Skeletal muscle tissue (tissue), 4 donors: ENCODE results near the gene PRICKLE1. TPM values are rescaled to one million over a fixed set of nuclear protein-coding genes. Genes with fewer than 3 reads are reported as not detected.

Source experiments
- H3K27ac ChIP-seq: one replicate; pipeline ENCODE4 v1.7.0; 2013; ENCODE audit warnings: mild to moderate bottlenecking, low read depth, low read length, inconsistent platforms
- H3K27me3 ChIP-seq, 3 donors: one replicate each; pipeline ENCODE4 v1.7.0; 2013; ENCODE audit warnings: low read length in 3 of 3; ENCODE audit not compliant: control insufficient read depth in 3 of 3, insufficient read depth in 3 of 3
- H3K36me3 ChIP-seq, 3 donors: one replicate each; pipeline ENCODE4 v1.7.0; 2013; ENCODE audit warnings: low read length in 3 of 3; ENCODE audit not compliant: control insufficient read depth in 3 of 3, insufficient read depth in 3 of 3
- H3K4me1 ChIP-seq, 3 donors: one replicate each; pipeline ENCODE4 v1.7.0; 2013; ENCODE audit warnings: low read length in 3 of 3, mild to moderate bottlenecking in 3 of 3; ENCODE audit not compliant: control insufficient read depth in 3 of 3, insufficient read depth in 3 of 3
- H3K4me3 ChIP-seq, 3 donors: one replicate each; pipeline ENCODE4 v1.7.0; 2013; ENCODE audit warnings: low read length in 3 of 3
- H3K9ac ChIP-seq, 3 donors: one replicate each; pipeline ENCODE4 v1.7.0; 2013; ENCODE audit warnings: low read length in 3 of 3, mild to moderate bottlenecking in 3 of 3, moderate library complexity in 2 of 3, low read depth in 1 of 3
- H3K9me3 ChIP-seq, 3 donors: one replicate each; pipeline ENCODE4 v1.7.0; 2013; ENCODE audit warnings: low read length in 3 of 3; ENCODE audit not compliant: control insufficient read depth in 3 of 3
- total RNA-seq: library from RNA; depleted of rRNA; stranded (reverse); fragments of >200 nt; gene quantifications from one replicate; pipeline ENCODE4 v1.2.3, GENCODE V29; 2014
- donor health status: Osteomylitis.

Gene PRICKLE1
- total RNA-seq, 1 donor from 2014 or later, result 27.1 TPM

DNA sequence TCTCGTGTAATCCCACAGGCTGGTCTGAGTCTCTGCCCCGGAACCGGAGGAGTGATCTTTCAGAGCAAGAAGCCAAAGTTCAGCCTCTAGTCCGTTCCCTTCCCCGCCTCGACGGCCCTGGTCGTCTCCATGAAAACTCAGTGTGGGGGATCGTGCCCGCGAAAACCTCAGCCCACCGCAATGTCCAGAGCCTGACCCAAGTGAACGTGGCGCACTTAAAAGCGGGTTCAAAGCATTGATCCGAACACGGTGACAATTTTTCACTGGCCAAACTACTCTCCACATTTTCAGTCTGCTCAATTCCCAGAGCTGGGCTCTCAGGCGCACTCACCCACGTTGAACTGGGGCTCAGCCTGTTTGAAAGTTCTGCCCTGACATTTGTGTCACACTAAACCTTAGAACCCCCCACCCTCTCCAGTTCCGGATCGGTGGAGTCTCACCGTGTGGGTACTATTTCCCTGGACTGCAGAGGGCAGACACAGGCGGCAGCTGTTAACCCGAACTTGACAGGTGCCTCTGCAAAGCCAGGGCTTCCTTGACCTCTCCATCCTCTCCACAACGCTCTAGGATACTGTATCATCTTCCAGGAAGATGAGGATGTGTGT is 886 bp upstream of the PRICKLE1 start:
- H3K27me3 ChIP-seq, result peaks cover 0 to 4% (median 0%) of the 10 kb centered on the region in 3 donors
- H3K9ac ChIP-seq, result peak overlapping the region; percentile 48 to 88 (median 75)
- H3K4me3 ChIP-seq, result peak overlapping the region; percentile 75 to 81 (median 76)
- peak overlapping the region; percentile 69 for H3K27ac ChIP-seq
- no peaks in the 10 kb centered on the region for H3K36me3 ChIP-seq
- no peaks in the 10 kb centered on the region for H3K9me3 ChIP-seq
- H3K4me1 ChIP-seq, result peaks cover 8 to 33% (median 21%) of the 10 kb centered on the region in 3 donors

DNA sequence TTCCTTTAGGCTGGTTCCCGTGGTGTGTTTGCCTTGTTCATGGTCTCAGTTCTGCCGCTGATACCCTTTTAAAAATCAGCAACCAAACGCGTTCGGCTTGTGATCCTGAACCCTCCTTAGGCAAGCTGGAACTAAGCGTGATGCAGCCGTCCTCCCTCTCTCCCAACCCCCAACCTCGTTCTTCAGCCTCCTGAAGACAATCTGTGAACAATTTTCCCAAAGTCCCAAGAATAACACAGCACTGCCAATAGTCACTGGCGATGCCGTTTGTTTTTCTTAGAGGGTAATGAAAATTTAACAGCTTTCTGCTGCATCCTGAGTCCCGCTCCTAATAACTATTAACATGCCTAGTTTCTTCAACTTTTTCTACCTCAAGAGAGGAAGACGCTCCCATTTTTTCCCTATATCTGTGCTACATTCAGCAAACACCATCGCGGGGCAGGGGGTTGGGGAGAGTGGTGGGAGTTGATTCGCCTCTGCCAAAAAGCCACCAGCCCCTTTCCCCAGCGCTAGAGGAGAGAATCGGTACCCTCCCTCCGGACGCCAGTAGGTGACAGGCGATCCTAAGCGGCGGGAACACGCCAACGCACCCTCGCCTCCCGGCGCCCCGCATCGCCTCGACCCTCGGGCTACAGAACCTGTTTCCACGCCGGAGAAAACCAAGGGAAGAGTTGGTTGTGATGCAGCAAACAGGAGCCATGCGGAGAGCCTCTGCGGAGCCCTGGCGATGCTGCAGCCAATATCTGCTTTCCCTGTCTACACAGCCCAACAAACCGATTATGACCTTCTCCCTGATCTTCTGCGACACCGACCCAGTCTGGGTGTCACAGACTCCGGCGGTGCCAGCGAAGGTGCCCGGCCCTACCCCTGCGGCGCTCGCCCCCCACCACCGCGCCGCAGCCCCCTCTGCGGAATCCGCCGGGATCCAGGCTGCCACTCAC is 752 bp downstream of the PRICKLE1 start:
- Histone ChIP-seq H3K4me1 (peaks cover 11 to 36% (median 26%) of the 10 kb centered on the region in 3 donors), H3K4me3 (peak overlapping the region; percentile 75 to 94 (median 84)), H3K9me3 (no peaks in the 10 kb centered on the region), H3K27me3 (peaks cover 0 to 4% (median 0%) of the 10 kb centered on the region in 3 donors), H3K36me3 (no peaks in the 10 kb centered on the region), H3K9ac (peak overlapping the region; percentile 81 to 88 (median 85)), H3K27ac (peak overlapping the region; percentile 60)

DNA sequence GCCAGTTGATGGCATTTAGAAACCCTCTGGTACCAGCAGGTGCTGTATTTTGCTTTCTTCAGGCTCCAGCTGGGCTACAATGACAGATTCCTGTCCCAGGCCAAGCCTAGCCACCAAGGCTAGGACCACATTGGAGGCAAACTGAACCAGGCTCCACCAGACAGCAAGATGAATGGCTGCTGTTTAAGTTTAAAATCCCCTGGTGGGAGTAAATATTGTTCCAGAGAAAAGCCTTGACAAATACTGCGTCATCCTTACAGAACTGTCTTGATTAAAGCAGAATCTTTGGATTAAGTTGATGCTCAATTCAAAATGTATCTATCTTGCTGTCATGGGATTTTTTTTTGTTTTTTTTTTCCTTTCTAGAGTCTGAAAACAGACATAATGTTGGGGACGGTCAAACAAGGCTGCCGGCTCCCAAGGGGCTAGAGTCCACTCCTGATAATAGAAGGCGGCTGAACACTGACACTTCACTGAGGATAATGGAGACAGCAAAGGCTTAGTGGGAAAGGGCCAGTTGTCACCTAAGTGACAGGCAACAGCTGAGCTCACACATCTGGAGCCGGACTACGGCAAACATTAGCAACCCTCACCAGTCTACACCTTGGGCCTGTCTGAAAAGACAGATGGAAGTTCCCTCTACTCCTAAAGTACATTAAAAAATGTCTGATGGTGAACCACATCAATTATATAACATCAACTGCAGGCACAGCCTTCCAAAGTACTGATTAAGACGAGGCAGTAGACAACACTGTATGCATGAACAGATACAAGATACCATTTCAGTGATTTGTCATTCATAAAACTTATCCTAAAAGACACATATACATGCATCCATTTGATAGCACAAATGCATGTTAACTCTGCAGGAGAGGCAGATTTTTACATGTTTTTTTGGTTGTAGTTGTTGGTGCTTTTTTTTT is 1.7 kb downstream of the PRICKLE1 start:
- Histone ChIP-seq H3K27me3 (peaks cover 0 to 4% (median 0%) of the 10 kb centered on the region in 3 donors), H3K4me1 (peaks cover 20 to 43% (median 28%) of the 10 kb centered on the region in 3 donors), H3K9me3 (no peaks in the 10 kb centered on the region), H3K9ac (peak overlapping the region; percentile 81 to 88 (median 85)), H3K27ac (peak overlapping the region; percentile 54), H3K4me3 (peak overlapping the region; percentile 75 to 94 (median 84)), H3K36me3 (no peaks in the 10 kb centered on the region)

DNA sequence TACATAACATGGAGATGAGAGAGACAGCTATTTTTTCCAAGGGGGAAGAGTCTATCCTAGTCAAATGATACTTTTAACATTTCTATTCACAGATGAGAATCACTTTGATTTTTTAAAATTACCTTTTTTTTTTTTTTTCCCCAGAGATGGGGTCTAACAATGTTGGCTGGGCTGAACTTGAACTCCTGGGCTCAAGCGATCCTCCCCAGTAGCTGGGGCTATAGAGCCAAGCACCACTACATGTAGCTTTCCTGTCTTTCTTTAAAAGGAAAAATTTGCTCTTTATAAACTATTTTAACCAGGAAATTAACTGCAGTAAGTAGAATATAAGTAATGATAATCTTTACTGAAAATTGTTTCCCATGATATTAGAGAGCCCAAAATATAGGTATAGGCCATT is 3.3 kb downstream of the PRICKLE1 start:
- no peak overlapping the region for H3K27ac ChIP-seq
- H3K36me3 ChIP-seq, result no peaks in the 10 kb centered on the region
- H3K9me3 ChIP-seq, result no peaks in the 10 kb centered on the region
- H3K4me1 ChIP-seq, result peaks cover 20 to 48% (median 33%) of the 10 kb centered on the region in 3 donors
- no peak overlapping the region for H3K4me3 ChIP-seq
- no peak overlapping the region for H3K9ac ChIP-seq
- peaks cover 0 to 4% (median 0%) of the 10 kb centered on the region in 3 donors for H3K27me3 ChIP-seq

DNA sequence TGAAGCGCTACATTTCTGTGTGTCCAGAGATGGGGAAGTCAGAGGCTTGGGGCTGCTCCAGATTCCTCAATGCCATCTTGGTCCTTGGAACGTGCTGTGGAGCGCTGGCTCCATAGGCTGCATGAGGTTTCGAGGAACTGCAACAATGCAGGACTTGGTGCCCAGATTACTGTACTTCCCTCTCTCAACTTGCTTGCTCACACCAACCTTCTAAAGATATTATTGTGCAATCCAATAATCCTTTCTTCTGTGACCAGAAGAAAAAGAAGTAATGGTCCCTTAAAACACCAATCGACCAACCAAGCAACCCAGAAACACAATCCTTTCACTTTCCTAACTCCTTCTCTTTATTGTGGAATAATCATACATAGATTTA is 3.7 kb downstream of the PRICKLE1 start:
- H3K9ac ChIP-seq, result no peak overlapping the region
- no peaks in the 10 kb centered on the region for H3K36me3 ChIP-seq
- peak overlapping the region in 1 of 3 donors; percentile 29 for H3K4me3 ChIP-seq
- peaks cover 20 to 46% (median 33%) of the 10 kb centered on the region in 3 donors for H3K4me1 ChIP-seq
- H3K27me3 ChIP-seq, result peaks cover 0 to 4% (median 0%) of the 10 kb centered on the region in 3 donors
- no peak overlapping the region for H3K27ac ChIP-seq
- no peaks in the 10 kb centered on the region for H3K9me3 ChIP-seq

DNA sequence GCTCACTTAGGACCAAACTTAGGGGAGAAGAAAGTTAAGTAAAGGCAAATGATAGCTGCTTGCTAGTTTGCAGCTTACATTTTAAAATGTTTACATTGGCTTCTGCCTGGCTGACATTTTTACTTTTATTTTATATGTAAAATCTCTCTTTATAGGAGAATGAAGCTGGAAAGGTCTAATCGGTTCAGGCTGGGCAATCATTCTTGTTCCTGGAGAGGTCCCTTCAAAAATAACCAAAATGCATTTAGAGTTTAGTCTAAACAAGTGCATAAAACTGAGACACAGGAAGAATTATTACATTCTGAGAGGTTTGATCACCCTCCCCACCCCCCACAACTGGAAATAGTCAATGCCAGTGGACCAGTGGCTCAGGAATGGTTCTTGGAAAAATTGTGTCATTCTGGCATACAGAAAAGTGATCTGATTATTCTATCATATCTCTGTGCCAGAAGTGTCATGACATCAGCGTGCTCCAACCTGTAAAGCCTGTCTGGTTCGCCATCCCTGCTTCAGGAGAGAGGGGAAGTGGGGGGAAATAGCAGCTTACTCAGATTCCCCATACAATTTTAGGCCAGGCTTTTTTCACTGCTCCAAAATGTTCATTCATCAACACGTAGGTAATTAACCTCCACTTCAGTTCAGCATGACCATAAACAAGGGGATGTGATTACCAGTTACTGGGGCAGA is 4.2 kb downstream of the PRICKLE1 start:
- no peak overlapping the region for H3K27ac ChIP-seq
- no peaks in the 10 kb centered on the region for H3K36me3 ChIP-seq
- no peak overlapping the region for H3K9ac ChIP-seq
- H3K27me3 ChIP-seq, result peaks cover 0 to under 1% (median 0%) of the 10 kb centered on the region in 3 donors
- no peaks in the 10 kb centered on the region for H3K9me3 ChIP-seq
- peak overlapping the region in 1 of 3 donors; percentile 29 for H3K4me3 ChIP-seq
- H3K4me1 ChIP-seq, result peaks cover 20 to 40% (median 28%) of the 10 kb centered on the region in 3 donors

DNA sequence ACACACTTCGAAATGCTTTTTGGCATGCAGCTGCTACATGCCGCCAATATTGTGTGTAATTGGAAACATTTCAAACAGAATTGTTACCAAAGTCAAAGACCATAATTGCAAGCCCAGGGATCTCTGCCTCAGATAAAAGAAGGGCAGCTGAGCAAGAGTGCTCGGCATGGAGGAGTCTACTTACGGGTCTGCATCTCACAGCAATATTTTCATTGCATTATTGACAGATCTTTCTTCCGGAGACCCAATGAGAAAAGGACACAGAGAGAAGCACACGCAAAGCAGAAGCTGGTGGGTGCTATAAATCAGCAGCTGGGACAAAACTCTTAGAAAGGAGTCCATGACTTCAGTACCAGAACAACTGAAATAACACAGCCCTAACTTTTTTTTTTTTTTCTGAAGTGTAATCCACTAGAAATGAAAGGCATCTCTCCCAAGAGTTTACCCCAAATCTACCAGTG is 4.9 kb downstream of the PRICKLE1 start:
- H3K27me3 ChIP-seq, result no peaks in the 10 kb centered on the region
- no peaks in the 10 kb centered on the region for H3K36me3 ChIP-seq
- H3K9ac ChIP-seq, result no peak overlapping the region
- no peaks in the 10 kb centered on the region for H3K9me3 ChIP-seq
- no peak overlapping the region for H3K4me3 ChIP-seq
- H3K4me1 ChIP-seq, result peaks cover 20 to 37% (median 27%) of the 10 kb centered on the region in 3 donors
- no peak overlapping the region for H3K27ac ChIP-seq

DNA sequence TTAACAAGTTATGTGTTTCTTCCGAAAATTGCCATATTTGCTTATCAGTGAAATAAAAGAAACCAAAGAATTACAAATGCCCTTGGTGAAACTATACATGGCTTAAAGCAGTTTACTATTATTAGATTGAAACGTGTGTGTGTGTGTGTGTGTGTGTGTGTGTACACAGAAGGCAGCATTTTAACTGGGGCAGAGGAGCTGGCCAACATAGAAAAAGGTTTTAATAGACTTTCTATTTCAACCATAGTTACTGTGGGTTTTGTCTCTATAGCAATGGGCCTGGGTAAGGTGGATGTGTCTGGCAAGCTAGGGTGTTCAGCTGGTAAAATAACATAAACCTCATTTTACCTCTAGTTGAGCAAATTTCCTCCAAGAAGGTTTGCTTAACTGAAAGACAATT is 6.5 kb downstream of the PRICKLE1 start:
- Histone ChIP-seq H3K27me3 (no peaks in the 10 kb centered on the region), H3K4me3 (no peak overlapping the region), H3K4me1 (peaks cover 16 to 23% (median 17%) of the 10 kb centered on the region in 3 donors), H3K36me3 (no peaks in the 10 kb centered on the region), H3K27ac (no peak overlapping the region), H3K9me3 (no peaks in the 10 kb centered on the region), H3K9ac (peak overlapping the region in 1 of 3 donors; percentile 12)

DNA sequence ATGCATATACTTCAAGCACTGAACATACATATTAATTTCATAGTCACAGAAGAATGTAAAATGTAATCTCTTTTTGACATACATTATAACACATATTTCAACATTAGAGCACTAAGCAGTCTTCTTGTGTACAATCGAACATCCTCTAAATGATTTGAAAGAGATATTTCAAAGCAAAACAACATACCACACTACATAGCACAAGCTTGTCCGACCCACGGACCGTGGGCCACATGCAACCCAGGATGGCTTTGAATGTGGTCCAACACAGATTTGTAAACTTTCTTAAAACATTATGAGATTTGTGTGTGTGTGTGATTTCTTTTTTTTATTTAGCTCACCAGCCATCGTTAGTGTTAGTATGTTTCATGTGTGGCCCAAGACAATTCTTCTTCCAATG is 7.0 kb downstream of the PRICKLE1 start:
- Histone ChIP-seq H3K27ac (no peak overlapping the region), H3K9ac (no peak overlapping the region), H3K27me3 (no peaks in the 10 kb centered on the region), H3K4me1 (peaks cover 16 to 22% (median 17%) of the 10 kb centered on the region in 3 donors), H3K36me3 (no peaks in the 10 kb centered on the region), H3K9me3 (no peaks in the 10 kb centered on the region), H3K4me3 (no peak overlapping the region)
